Activated T-cell treated with anti-CD3 and anti-CD28 coated beads, Interleukin-2, amount 50 U/mL, for 4 hours (primary cell): ENCODE results near the gene ACSM3. TPM values are rescaled to one million over a fixed set of nuclear protein-coding genes. Genes with fewer than 3 reads are reported as not detected.
"Not testable (repeated sequence)": the region's sequence is repeated elsewhere in the genome, so short reads cannot be mapped to it uniquely, and the experiment has no call there.

Source experiments
- ATAC-seq, 2 donors: fragments of 200-7000 bp; cut with Tn5 transposase; one replicate each; pipeline ENCODE4 v1.10.0; 2021
- DNase-seq: peaks from one replicate; pipeline ENCODE4 v3.0.0-alpha.2; 2020
- H3K27me3 Mint-ChIP-seq: one replicate; pipeline ENCODE4 v1.8.0; 2021; ENCODE audit warnings: low read depth, mixed read lengths
- H3K36me3 Mint-ChIP-seq: one replicate; pipeline ENCODE4 v1.8.0; 2022; ENCODE audit warnings: mixed read lengths; ENCODE audit not compliant: insufficient read depth
- H3K4me1 Mint-ChIP-seq: one replicate; pipeline ENCODE4 v1.8.0; 2021; ENCODE audit warnings: low read depth, mixed read lengths
- H3K4me3 Mint-ChIP-seq: one replicate; pipeline ENCODE4 v1.8.0; 2021; ENCODE audit warnings: mild to moderate bottlenecking, moderate library complexity, mixed read lengths
- H3K9me3 Mint-ChIP-seq: one replicate; pipeline ENCODE4 v1.8.0; 2021; ENCODE audit warnings: mixed read lengths
- total RNA-seq, 3 donors: library from RNA; stranded (reverse); gene quantifications; one replicate each; pipeline ENCODE4 v1.2.1, GENCODE V29; 2021

Gene ACSM3
- total RNA-seq = 1 to 10 TPM; 4.3 to 5.7 (median 4.6) TPM

GRCh38 chr16:20763461-20764232 lies at the start of gene ACSM3:
Gene ACSM3 (plus strand): TSS chr16:20764014. CDS start chr16:20770035, 6,021 bp downstream.
- peak; percentile 43 for DNase-seq
- Mint-ChIP-seq H3K36me3 (peaks cover 3% of the 10 kb centered on the region), H3K27me3 (no peaks in the 10 kb centered on the region), H3K4me1 (peaks cover 28% of the 10 kb centered on the region), H3K9me3 (no peaks in the 10 kb centered on the region), H3K4me3 (peak within 1 kb of the TSS; percentile 85)
- peak; percentile 99 for ATAC-seq

GRCh38 chr16:20717718-20718117 lies 46.1 kb upstream of the ACSM3 start:
- not testable (repeated sequence) for H3K4me1 Mint-ChIP-seq, H3K4me3 Mint-ChIP-seq, H3K27me3 Mint-ChIP-seq, DNase-seq, H3K36me3 Mint-ChIP-seq, ATAC-seq, H3K9me3 Mint-ChIP-seq

- Mint-ChIP-seq H3K9me3 (no peaks in the 10 kb centered on the region), H3K36me3 (peaks cover 2% of the 10 kb centered on the region), H3K4me3 (no peak overlapping the region), H3K4me1 (no peaks in the 10 kb centered on the region), H3K27me3 (no peaks in the 10 kb centered on the region)
- no peak for DNase-seq
- no peak for ATAC-seq
Observed at GRCh38 chr16:20720251-20720650, 43.6 kb upstream of the ACSM3 start.

- H3K4me3 Mint-ChIP-seq = no peak overlapping the region
- no peaks in the 10 kb centered on the region for H3K36me3 Mint-ChIP-seq
- no peaks in the 10 kb centered on the region for H3K27me3 Mint-ChIP-seq
- DNase-seq = no peak
- H3K4me1 Mint-ChIP-seq = no peaks in the 10 kb centered on the region
- ATAC-seq = no peak
- H3K9me3 Mint-ChIP-seq = no peaks in the 10 kb centered on the region
Observed at GRCh38 chr16:20726661-20727060, 37.2 kb upstream of the ACSM3 start.

- Mint-ChIP-seq H3K4me3 (no peak overlapping the region), H3K4me1 (no peaks in the 10 kb centered on the region), H3K9me3 (no peaks in the 10 kb centered on the region), H3K36me3 (no peaks in the 10 kb centered on the region), H3K27me3 (no peaks in the 10 kb centered on the region)
- DNase-seq = no peak
- no peak for ATAC-seq
Observed at GRCh38 chr16:20727181-20727580, 36.6 kb upstream of the ACSM3 start.

- Mint-ChIP-seq H3K4me1 (peaks cover 1% of the 10 kb centered on the region), H3K4me3 (no peak overlapping the region), H3K27me3 (no peaks in the 10 kb centered on the region), H3K36me3 (peaks cover 4% of the 10 kb centered on the region), H3K9me3 (no peaks in the 10 kb centered on the region)
- DNase-seq = no peak
- ATAC-seq = no peak
Observed at GRCh38 chr16:20729141-20729540, 34.7 kb upstream of the ACSM3 start.

- H3K27me3 Mint-ChIP-seq = no peaks in the 10 kb centered on the region
- no peak for ATAC-seq
- peaks cover 26% of the 10 kb centered on the region for H3K4me1 Mint-ChIP-seq
- no peak overlapping the region for H3K4me3 Mint-ChIP-seq
- H3K9me3 Mint-ChIP-seq = no peaks in the 10 kb centered on the region
- DNase-seq = no peak
- peaks cover 33% of the 10 kb centered on the region for H3K36me3 Mint-ChIP-seq
Observed at GRCh38 chr16:20734056-20734455, 29.8 kb upstream of the ACSM3 start.

GRCh38 chr16:20734782-20735181 lies 29.0 kb upstream of the ACSM3 start:
- H3K27me3 Mint-ChIP-seq = no peaks in the 10 kb centered on the region
- ATAC-seq = no peak
- H3K36me3 Mint-ChIP-seq = peaks cover 33% of the 10 kb centered on the region

GRCh38 chr16:20735490-20735889 lies 28.3 kb upstream of the ACSM3 start:
- no peaks in the 10 kb centered on the region for H3K9me3 Mint-ChIP-seq
- DNase-seq (no peak), ATAC-seq (peak; percentile 48 to 79)
- peaks cover 33% of the 10 kb centered on the region for H3K36me3 Mint-ChIP-seq
- H3K4me1 Mint-ChIP-seq = peaks cover 35% of the 10 kb centered on the region
- H3K4me3 Mint-ChIP-seq = no peak overlapping the region
- H3K27me3 Mint-ChIP-seq = no peaks in the 10 kb centered on the region

More at GRCh38 chr16:20734782-20735181, 29.0 kb upstream of the ACSM3 start:
- Mint-ChIP-seq H3K9me3 (no peaks in the 10 kb centered on the region), H3K4me3 (no peak overlapping the region), H3K4me1 (peaks cover 28% of the 10 kb centered on the region)
- no peak for DNase-seq

GRCh38 chr16:20740007-20740883 lies 23.6 kb upstream of the ACSM3 start:
- Mint-ChIP-seq H3K27me3 (no peaks in the 10 kb centered on the region), H3K4me1 (peaks cover 35% of the 10 kb centered on the region), H3K4me3 (peak overlapping the region; percentile 95), H3K9me3 (no peaks in the 10 kb centered on the region), H3K36me3 (peaks cover 22% of the 10 kb centered on the region)
- no peak for ATAC-seq
- no peak for DNase-seq

GRCh38 chr16:20740901-20741521 lies 22.8 kb upstream of the ACSM3 start:
- H3K36me3 Mint-ChIP-seq = peaks cover 14% of the 10 kb centered on the region
- peak overlapping the region; percentile 95 for H3K4me3 Mint-ChIP-seq
- DNase-seq (peak; percentile 88), ATAC-seq (peak; percentile 91 to 92)
- peaks cover 27% of the 10 kb centered on the region for H3K4me1 Mint-ChIP-seq
- H3K27me3 Mint-ChIP-seq = no peaks in the 10 kb centered on the region
- no peaks in the 10 kb centered on the region for H3K9me3 Mint-ChIP-seq

GRCh38 chr16:20741554-20742285 lies 22.1 kb upstream of the ACSM3 start, which contains the start of gene THUMPD1:
Gene THUMPD1 (minus strand): TSS chr16:20741818. CDS start chr16:20741739, 79 bp downstream.
- ATAC-seq = peak; percentile 95
- Mint-ChIP-seq H3K4me1 (peaks cover 22% of the 10 kb centered on the region), H3K27me3 (no peaks in the 10 kb centered on the region), H3K9me3 (peaks cover 4% of the 10 kb centered on the region), H3K4me3 (peak within 1 kb of the TSS; percentile 95), H3K36me3 (peaks cover 9% of the 10 kb centered on the region)
- peak; percentile 97 for DNase-seq

GRCh38 chr16:20743591-20743990 lies 20.2 kb upstream of the ACSM3 start:
- Mint-ChIP-seq H3K27me3 (no peaks in the 10 kb centered on the region), H3K36me3 (peaks cover 6% of the 10 kb centered on the region), H3K4me3 (no peak overlapping the region), H3K9me3 (peaks cover 13% of the 10 kb centered on the region), H3K4me1 (peaks cover 15% of the 10 kb centered on the region)
- no peak for ATAC-seq
- DNase-seq = no peak
